Measurements from ENCODE around the gene CGB7. TPM values are rescaled to one million over a fixed set of nuclear protein-coding genes. Genes with fewer than 3 reads are reported as not detected.

Gene CGB7
- total RNA-seq: 0.10 TPM in 1 of 2 replicates, not detected in the other

GRCh38 chr19:49057636-49058234 is at the start of gene CGB7:
Gene CGB7, minus strand, starts transcription at chr19:49057749. Its CDS starts 2,374 bp downstream, at chr19:49055375.

GRCh38 chr19:49085020-49085867 is 27.7 kb upstream of the CGB7 start, which contains the start of gene SNRNP70:
Gene SNRNP70, plus strand, starts transcription at chr19:49085451. Its CDS starts 964 bp downstream, at chr19:49086415.

GRCh38 chr19:49064768-49065611 is 7.4 kb upstream of the CGB7 start, which contains the start of gene NTF4:
Gene NTF4, minus strand, starts transcription at chr19:49064818. Its CDS starts 2,821 bp downstream, at chr19:49061997.

GRCh38 chr19:49049011-49049410 is 8.5 kb downstream of the CGB7 start, which contains the start of gene CGB8:
Gene CGB8, minus strand, starts transcription at chr19:49049111. Its CDS starts 372 bp downstream, at chr19:49048739.

GRCh38 chr19:49043548-49043947 is 14.0 kb downstream of the CGB7 start, which contains the start of gene CGB5:
Gene CGB5, plus strand, starts transcription at chr19:49043848. Its CDS starts 362 bp downstream, at chr19:49044210.

GRCh38 chr19:49036815-49037214 is 20.7 kb downstream of the CGB7 start, which contains the start of gene CGB1:
Gene CGB1, minus strand, starts transcription at chr19:49036895. Its CDS starts 184 bp downstream, at chr19:49036711.

GRCh38 chr19:49031642-49032301 is 25.8 kb downstream of the CGB7 start, which contains the start of gene CGB2:
Gene CGB2, plus strand, starts transcription at chr19:49031890. Its CDS starts 206 bp downstream, at chr19:49032096.

GRCh38 chr19:49024233-49024632 is 33.3 kb downstream of the CGB7 start, which contains the start of gene CGB3:
Gene CGB3, minus strand, starts transcription at chr19:49024333. Its CDS starts 362 bp downstream, at chr19:49023971.

GRCh38 chr19:49017041-49017665 is 40.4 kb downstream of the CGB7 start, which contains the start of gene LHB:
Gene LHB, minus strand, starts transcription at chr19:49017091. Its CDS starts 10 bp downstream, at chr19:49017081.

Small RNA genes within 50 kb of the gene (small RNA-seq; reads per million reads assigned to genes)
- gene MIR6798 (not detected), gene RN7SL708P (not detected)

Other genes starting within 250 kb of the CGB7 start
- 39.9 and 55.5 TPM in 2 replicates for gene BCAT2, start 246.7 kb downstream of the CGB7 start, total RNA-seq
- gene HSD17B14, start 221.3 kb downstream of the CGB7 start, total RNA-seq: 0.98 and 3.5 TPM in 2 replicates
- gene PLEKHA4, start 189.1 kb downstream of the CGB7 start, total RNA-seq: 2.0 and 5.6 TPM in 2 replicates
- 45.4 and 49.8 TPM in 2 replicates for gene PPP1R15A, start 185.3 kb downstream of the CGB7 start, total RNA-seq
- gene TULP2, start 159.0 kb downstream of the CGB7 start, total RNA-seq: not detected in 2 replicates
- 151 and 295 TPM in 2 replicates for gene NUCB1, start 157.4 kb downstream of the CGB7 start, total RNA-seq
- gene DHDH, start 124.0 kb downstream of the CGB7 start, total RNA-seq: not detected in 2 replicates
- 78.0 and 157 TPM in 2 replicates for gene BAX, start 102.9 kb downstream of the CGB7 start, total RNA-seq
- 1,333 and 1,656 TPM in 2 replicates for gene FTL, start 92.4 kb downstream of the CGB7 start, total RNA-seq
- 48.0 and 49.0 TPM in 2 replicates for gene GYS1, start 64.4 kb downstream of the CGB7 start, total RNA-seq
- 210 and 250 TPM in 2 replicates for gene RUVBL2, start 63.9 kb downstream of the CGB7 start, total RNA-seq
- gene LHB, start 40.7 kb downstream of the CGB7 start, total RNA-seq: 0.48 TPM in 1 of 2 replicates, not detected in the other
- not detected in 2 replicates for gene CGB3, start 33.4 kb downstream of the CGB7 start, total RNA-seq
- gene CGB2, start 25.9 kb downstream of the CGB7 start, total RNA-seq: not detected in 2 replicates
- not detected in 2 replicates for gene CGB1, start 20.9 kb downstream of the CGB7 start, total RNA-seq
- not detected in 2 replicates for gene CGB5, start 13.9 kb downstream of the CGB7 start, total RNA-seq
- gene CGB8, start 8.6 kb downstream of the CGB7 start, total RNA-seq: not detected in 2 replicates
- gene NTF4, start 7.1 kb upstream of the CGB7 start, total RNA-seq: not detected in 2 replicates
- not detected in 2 replicates for gene KCNA7, start 14.9 kb upstream of the CGB7 start, total RNA-seq
- 143 and 171 TPM in 2 replicates for gene SNRNP70, start 27.7 kb upstream of the CGB7 start, total RNA-seq
- 0.76 and 2.6 TPM in 2 replicates for gene LIN7B, start 56.6 kb upstream of the CGB7 start, total RNA-seq
- 0.48 TPM in 1 of 2 replicates, not detected in the other for gene C19orf73, start 61.4 kb upstream of the CGB7 start, total RNA-seq
- gene PPFIA3, start 61.8 kb upstream of the CGB7 start, total RNA-seq: 2.8 and 4.9 TPM in 2 replicates
- gene HRC, start 97.6 kb upstream of the CGB7 start, total RNA-seq: not detected in 2 replicates
- gene TRPM4, start 100.0 kb upstream of the CGB7 start, total RNA-seq: 19.7 and 33.6 TPM in 2 replicates

Data from vein endothelial cell (primary cell).